Suprapubic skin (tissue), 4 donors: ENCODE data around the gene CDCA7L. TPM values are rescaled to one million over a fixed set of nuclear protein-coding genes. Genes with fewer than 3 reads are reported as not detected.
"Not testable (repeated sequence)": the region's sequence is repeated elsewhere in the genome, so short reads cannot be mapped to it uniquely, and the experiment has no call there.

Source experiments
- DNase-seq, 2 donors: peaks; one replicate each; pipeline ENCODE4 v3.0.0-alpha.2; 2019; ENCODE audit warnings: low spot score in 2 of 2
- H3K27ac ChIP-seq: fragments of 200-600 bp; sonication (generic); one replicate; pipeline ENCODE4 v1.5.1; 2019
- H3K27me3 ChIP-seq: fragments of 200-600 bp; sonication (generic); one replicate; pipeline ENCODE4 v1.5.1; 2019
- H3K36me3 ChIP-seq: fragments of 200-600 bp; sonication (generic); one replicate; pipeline ENCODE4 v1.5.1; 2019
- H3K4me1 ChIP-seq: fragments of 200-600 bp; sonication (generic); one replicate; pipeline ENCODE4 v1.5.1; 2019
- H3K4me3 ChIP-seq: fragments of 200-600 bp; sonication (generic); one replicate; pipeline ENCODE4 v1.5.1; 2019; ENCODE audit warnings: mild to moderate bottlenecking
- H3K9me3 ChIP-seq: fragments of 200-600 bp; sonication (generic); one replicate; pipeline ENCODE4 v1.5.1; 2019
- CTCF ChIP-seq, 2 donors: fragments of 200-600 bp in 1 of 2; fragments of 450-650 bp in 1 of 2; sonication (generic) in 1 of 2; IDR thresholded peaks; one replicate each; pipeline ENCODE4 v1.5.1; 2016 to 2019; ENCODE audit warnings: antibody characterized with exemption in 2 of 2, mild to moderate bottlenecking in 1 of 2, moderate library complexity in 1 of 2
- EP300 ChIP-seq: sonication (generic); formaldehyde crosslinking; IDR thresholded peaks from one replicate; pipeline ENCODE4 v1.6.1; 2017; ENCODE audit warnings: antibody characterized with exemption
- POLR2A ChIP-seq, 2 donors: fragments of 450-650 bp; IDR thresholded peaks; one replicate each; pipeline ENCODE4 v1.6.1; 2017; ENCODE audit warnings: antibody characterized with exemption in 2 of 2, mild to moderate bottlenecking in 2 of 2, moderate library complexity in 2 of 2
- POLR2AphosphoS5 ChIP-seq, 3 donors: sonication (generic); formaldehyde crosslinking; IDR thresholded peaks; one replicate each; pipeline ENCODE4 v1.6.1; 2017; ENCODE audit warnings: antibody characterized with exemption in 3 of 3
- WGBS: methylation state at CpG from one replicate; pipeline ENCODE4 v1.1.5; 2018; 5-methylcytosine and 5-hydroxymethylcytosine counted together
- total RNA-seq, 4 donors: library from RNA; depleted of rRNA; stranded (reverse); fragments of >200 nt; gene quantifications; one replicate each; pipeline ENCODE4 v1.1.0, GENCODE V29; 2016

Gene CDCA7L
- total RNA-seq, 4 donors from 2014 or later, result 26.2 to 138 (median 44.0) TPM

- TF ChIP-seq CTCF (IDR thresholded peaks at IDR 0.05) (no peak), POLR2AphosphoS5 (IDR thresholded peaks at IDR 0.05) (no peak)
- no peak overlapping the region for H3K4me3 ChIP-seq
- no peak overlapping the region for H3K27ac ChIP-seq
- H3K36me3 ChIP-seq, result no peaks in the 10 kb centered on the region
- H3K27me3 ChIP-seq, result no peaks in the 10 kb centered on the region
- H3K9me3 ChIP-seq, result no peaks in the 10 kb centered on the region
- no peaks in the 10 kb centered on the region for H3K4me1 ChIP-seq
- no peak for DNase-seq
- WGBS, result 68% methylated on average over 3 of the region's 3 CpGs
Measured at GRCh38 chr7:21868576-21868850, 77.2 kb downstream of the CDCA7L start.

- H3K4me1 ChIP-seq, result no peaks in the 10 kb centered on the region
- H3K27ac ChIP-seq, result no peak overlapping the region
- DNase-seq, result no peak
- no peaks in the 10 kb centered on the region for H3K27me3 ChIP-seq
- no peak overlapping the region for H3K4me3 ChIP-seq
- WGBS, result 82% methylated on average over 8 of the region's 8 CpGs
- TF ChIP-seq EP300 (no peak), CTCF (IDR thresholded peaks at IDR 0.05) (no peak), POLR2A (IDR thresholded peaks at IDR 0.05) (no peak), POLR2AphosphoS5 (IDR thresholded peaks at IDR 0.05) (no peak)
- H3K9me3 ChIP-seq, result no peaks in the 10 kb centered on the region
- H3K36me3 ChIP-seq, result no peaks in the 10 kb centered on the region
Measured at GRCh38 chr7:21867816-21868575, 77.7 kb downstream of the CDCA7L start.

GRCh38 chr7:21867226-21867625 is 78.5 kb downstream of the CDCA7L start:
- TF ChIP-seq CTCF (IDR thresholded peaks at IDR 0.05), result no peak
- TF ChIP-seq EP300, result no peak
- no peak for TF ChIP-seq POLR2A (IDR thresholded peaks at IDR 0.05)
- TF ChIP-seq POLR2AphosphoS5 (IDR thresholded peaks at IDR 0.05), result no peak
- H3K27me3 ChIP-seq, result no peaks in the 10 kb centered on the region
- H3K4me3 ChIP-seq, result no peak overlapping the region
- no peak overlapping the region for H3K27ac ChIP-seq
- no peaks in the 10 kb centered on the region for H3K36me3 ChIP-seq
- H3K4me1 ChIP-seq, result no peaks in the 10 kb centered on the region
- DNase-seq, result no peak
- H3K9me3 ChIP-seq, result no peaks in the 10 kb centered on the region

- Histone ChIP-seq H3K4me3 (no peak overlapping the region), H3K27ac (no peak overlapping the region), H3K27me3 (no peaks in the 10 kb centered on the region), H3K9me3 (no peaks in the 10 kb centered on the region), H3K36me3 (no peaks in the 10 kb centered on the region), H3K4me1 (no peaks in the 10 kb centered on the region)
- no peak for DNase-seq
- WGBS, result 68% methylated on average over 1 of the region's 1 CpG
- no peak for TF ChIP-seq CTCF (IDR thresholded peaks at IDR 0.05)
- no peak for TF ChIP-seq EP300
- TF ChIP-seq POLR2A (IDR thresholded peaks at IDR 0.05), result no peak
- no peak for TF ChIP-seq POLR2AphosphoS5 (IDR thresholded peaks at IDR 0.05)
Measured at GRCh38 chr7:21866731-21867130, 79.0 kb downstream of the CDCA7L start.

GRCh38 chr7:21865631-21866204 is 80.0 kb downstream of the CDCA7L start:
- H3K36me3 ChIP-seq, DNase-seq, H3K4me3 ChIP-seq, H3K27ac ChIP-seq, H3K4me1 ChIP-seq, H3K9me3 ChIP-seq, H3K27me3 ChIP-seq: not testable (repeated sequence)
- 56% methylated on average over 7 of the region's 7 CpGs for WGBS

- Histone ChIP-seq H3K27me3 (no peaks in the 10 kb centered on the region), H3K4me1 (no peaks in the 10 kb centered on the region), H3K9me3 (no peaks in the 10 kb centered on the region), H3K36me3 (no peaks in the 10 kb centered on the region), H3K27ac (no peak overlapping the region), H3K4me3 (no peak overlapping the region)
- 69% methylated on average over 6 of the region's 6 CpGs for WGBS
- no peak for DNase-seq
- TF ChIP-seq CTCF (IDR thresholded peaks at IDR 0.05) (no peak), POLR2A (IDR thresholded peaks at IDR 0.05) (no peak), EP300 (no peak), POLR2AphosphoS5 (IDR thresholded peaks at IDR 0.05) (no peak)
Measured at GRCh38 chr7:21851559-21851967, 94.1 kb downstream of the CDCA7L start.
